A673 (cell line): ENCODE measurements around the gene COG8.

Source experiments
- CTCF ChIP-seq: fragments of 300-800, 200-600 bp; sonication (generic); conservative IDR thresholded peaks from 2 replicates; pipeline ENCODE4 v1.5.1; 2017; ENCODE audit warnings: low read depth, mild to moderate bottlenecking, antibody characterized with exemption, low read length, moderate library complexity, mixed read lengths
- EZH2 ChIP-seq: fragments of 200-600 bp; sonication (generic); IDR thresholded peaks from 2 replicates; pipeline ENCODE4 v1.6.1; 2017; ENCODE audit warnings: borderline replicate concordance, low read depth, mild to moderate bottlenecking, mixed read lengths, antibody characterized with exemption, low read length; ENCODE audit not compliant: poor library complexity, severe bottlenecking

GRCh38 chr16:69286941-69287713 is 52.2 kb downstream of the COG8 start:
- peak; percentile 76 for TF ChIP-seq CTCF
- no peak for TF ChIP-seq EZH2
